ENCODE data around the gene ZNF710.
"Not testable (repeated sequence)": the region's sequence is repeated elsewhere in the genome, so short reads cannot be mapped to it uniquely, and the experiment has no call there.

The ZNF710 gene

DNA sequence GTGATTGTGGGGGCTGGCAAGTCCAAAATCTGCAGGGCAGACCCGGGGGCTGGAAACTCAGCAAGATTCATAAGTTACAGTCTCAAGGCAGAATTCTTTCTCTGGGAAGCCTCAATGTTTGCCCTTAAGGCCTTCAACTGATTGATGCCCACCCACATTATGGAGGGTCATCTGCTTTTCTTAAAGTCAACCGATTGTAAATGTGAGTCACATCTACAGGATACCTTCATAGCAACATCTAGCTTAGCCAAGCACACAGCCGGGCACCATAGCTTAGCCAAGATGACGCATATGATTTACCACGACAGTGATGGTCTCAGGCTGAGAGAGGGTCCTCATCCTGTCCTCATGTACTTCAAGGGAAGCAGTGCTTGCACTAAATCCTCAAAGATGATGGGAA lies 57.7 kb downstream of the ZNF710 start:
- DNase-seq (ENCODE audit: low read depth, low spot score) = no peak

- DNase-seq (ENCODE audit: low read depth, low spot score) = peak; percentile 67
Measured at GRCh38 chr15:90059208-90059985, 58.3 kb downstream of the ZNF710 start.

- DNase-seq (ENCODE audit: low read depth, low spot score) = no peak
Measured at GRCh38 chr15:90060797-90061196, 59.7 kb downstream of the ZNF710 start.

GRCh38 chr15:90062023-90062442 lies 60.9 kb downstream of the ZNF710 start:
- peak; percentile 78 for DNase-seq (ENCODE audit: low read depth, low spot score)

GRCh38 chr15:90062462-90062932 lies 61.4 kb downstream of the ZNF710 start:
- DNase-seq (ENCODE audit: low read depth, low spot score) = no peak

- DNase-seq (ENCODE audit: low read depth, low spot score) = no peak
Measured at GRCh38 chr15:90062973-90063769, 62.0 kb downstream of the ZNF710 start.

DNA sequence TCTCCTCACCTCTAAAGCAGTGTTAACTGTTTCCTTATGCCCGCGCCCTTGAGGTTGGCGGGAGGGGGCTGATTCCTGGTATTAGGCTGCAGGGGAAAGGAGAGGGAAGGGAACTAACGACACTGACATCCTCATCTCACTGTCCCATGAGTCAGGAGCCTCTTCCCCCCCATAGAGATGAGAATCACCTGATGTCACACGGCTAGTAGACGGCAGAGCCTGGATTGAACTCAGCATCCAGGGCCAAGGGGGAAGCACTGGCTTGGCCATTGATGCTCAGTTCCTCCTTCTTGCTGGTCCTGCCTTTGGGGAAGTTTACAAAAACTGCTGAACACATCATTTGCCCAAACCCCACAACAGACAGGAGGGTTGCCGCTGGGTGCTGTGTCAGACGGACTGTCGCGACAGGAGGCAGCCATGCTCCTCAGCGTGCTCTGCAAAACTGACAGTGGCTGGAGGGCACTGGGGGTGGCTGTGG lies 62.7 kb downstream of the ZNF710 start:
- no peak for DNase-seq (ENCODE audit: low read depth, low spot score)

DNA sequence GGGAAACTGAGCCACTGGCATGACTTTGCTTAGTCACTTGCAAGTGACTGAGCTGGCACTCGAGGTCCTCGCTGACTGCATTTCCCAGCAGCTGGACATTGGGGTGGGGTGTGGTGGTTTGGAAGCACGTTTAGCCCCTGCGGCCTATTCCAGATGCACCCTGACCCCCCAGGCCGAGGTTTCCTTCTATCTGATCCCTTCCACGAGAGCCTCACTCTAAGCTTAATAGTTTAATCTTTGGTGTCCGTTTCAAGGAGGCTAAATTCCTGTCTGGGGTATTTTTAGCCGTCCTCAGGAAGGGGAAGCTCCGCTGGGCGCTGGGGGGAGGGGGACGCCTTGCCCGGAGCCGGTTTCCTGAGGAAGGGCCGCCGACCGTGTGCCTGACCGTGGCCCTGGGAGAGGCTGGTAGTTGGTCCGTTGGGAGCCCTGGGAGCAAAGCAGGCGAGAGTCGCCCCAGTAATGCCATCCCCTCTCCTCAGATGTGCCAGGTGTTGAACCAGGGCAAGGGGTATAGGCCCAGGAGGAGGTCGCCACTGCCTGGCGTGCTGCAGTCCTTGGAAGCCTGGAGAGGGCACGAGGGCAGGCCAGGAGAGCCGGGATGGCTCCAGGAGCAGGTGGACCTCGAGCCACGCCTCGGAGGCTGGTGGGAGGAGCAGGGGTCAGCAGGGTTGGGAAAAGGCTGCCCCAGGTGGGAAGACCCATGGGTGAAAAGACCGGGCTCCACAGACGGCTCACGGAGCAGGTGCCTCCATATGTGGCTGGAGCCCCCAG lies 64.0 kb downstream of the ZNF710 start:
- DNase-seq (ENCODE audit: low read depth, low spot score) = no peak

- no peak for DNase-seq (ENCODE audit: low read depth, low spot score)
Measured at GRCh38 chr15:90065682-90066049, 64.5 kb downstream of the ZNF710 start.

- no peak for DNase-seq (ENCODE audit: low read depth, low spot score)
Measured at GRCh38 chr15:90067181-90067952, 66.2 kb downstream of the ZNF710 start.

DNA sequence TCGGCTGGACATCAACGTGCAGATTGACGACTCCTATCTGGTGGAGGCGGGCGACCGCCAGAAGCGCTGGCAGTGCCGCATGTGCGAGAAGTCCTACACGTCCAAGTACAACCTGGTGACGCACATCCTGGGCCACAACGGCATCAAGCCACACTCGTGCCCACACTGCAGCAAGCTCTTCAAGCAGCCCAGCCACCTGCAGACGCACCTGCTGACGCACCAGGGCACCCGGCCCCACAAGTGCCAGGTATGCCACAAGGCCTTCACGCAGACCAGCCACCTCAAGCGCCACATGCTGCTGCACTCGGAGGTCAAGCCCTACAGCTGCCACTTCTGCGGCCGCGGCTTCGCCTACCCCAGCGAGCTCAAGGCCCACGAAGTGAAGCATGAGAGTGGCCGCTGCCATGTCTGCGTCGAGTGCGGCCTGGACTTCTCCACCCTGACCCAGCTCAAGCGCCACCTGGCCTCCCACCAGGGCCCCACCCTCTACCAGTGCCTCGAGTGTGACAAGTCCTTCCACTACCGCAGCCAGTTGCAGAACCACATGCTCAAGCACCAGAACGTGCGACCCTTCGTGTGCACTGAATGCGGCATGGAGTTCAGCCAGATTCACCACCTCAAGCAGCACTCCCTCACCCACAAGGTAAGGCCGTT lies 67.0 kb downstream of the ZNF710 start:
- DNase-seq (ENCODE audit: low read depth, low spot score) = no peak

DNA sequence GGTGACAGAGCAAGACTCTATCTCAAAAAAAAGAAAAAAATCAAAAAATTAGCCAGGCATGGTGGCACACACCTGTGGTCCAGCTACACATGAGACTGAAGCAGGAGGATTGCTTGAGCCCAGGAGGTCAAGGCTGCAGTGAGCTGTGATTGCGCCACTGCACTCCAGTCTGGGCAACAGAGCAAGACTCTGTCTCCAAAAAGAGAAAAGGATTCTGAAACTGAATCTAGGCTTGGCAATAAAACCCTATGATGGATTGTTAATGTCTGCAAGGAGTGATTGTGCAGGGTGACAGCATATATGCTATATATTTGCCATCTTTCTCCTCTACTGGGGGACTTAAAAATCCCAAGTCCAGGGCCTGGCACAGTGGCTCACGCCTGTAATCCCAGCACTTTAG lies 69.5 kb downstream of the ZNF710 start:
- DNase-seq (ENCODE audit: low read depth, low spot score) = not testable (repeated sequence)

DNA sequence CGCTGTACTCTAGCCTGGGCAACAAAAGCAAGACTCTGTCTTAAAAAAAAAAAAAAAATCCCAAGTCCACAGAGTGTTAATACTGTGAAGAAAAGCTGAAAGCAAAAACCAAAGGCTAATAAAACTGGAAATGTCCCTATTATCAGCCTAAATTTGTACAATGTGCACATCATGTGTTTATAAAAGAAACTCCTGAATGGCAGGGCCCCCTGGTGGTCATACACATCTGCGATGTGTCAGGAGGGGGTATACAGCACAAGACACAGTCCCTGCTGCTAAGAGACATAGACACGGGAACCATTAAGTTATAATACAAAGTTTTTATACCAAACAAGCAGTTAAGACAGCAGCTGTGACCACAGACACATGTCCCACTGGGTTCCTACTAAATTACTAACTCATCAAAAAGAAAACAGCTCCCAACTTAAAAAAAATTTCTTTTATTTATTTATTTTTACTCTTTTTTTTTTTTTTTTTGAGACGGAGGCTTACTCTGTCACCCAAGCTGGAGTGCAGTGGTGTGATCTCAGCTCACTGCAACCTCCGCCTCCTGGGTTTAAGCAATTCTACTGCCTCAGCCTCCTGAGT lies 70.2 kb downstream of the ZNF710 start:
- no peak for DNase-seq (ENCODE audit: low read depth, low spot score)

- DNase-seq (ENCODE audit: low read depth, low spot score) = no peak
Measured at GRCh38 chr15:90072978-90073640, 72.0 kb downstream of the ZNF710 start.

- no peak for DNase-seq (ENCODE audit: low read depth, low spot score)
Measured at GRCh38 chr15:90074023-90074422, 72.9 kb downstream of the ZNF710 start.

- no peak for DNase-seq (ENCODE audit: low read depth, low spot score)
Measured at GRCh38 chr15:90074916-90075315, 73.8 kb downstream of the ZNF710 start.

DNA sequence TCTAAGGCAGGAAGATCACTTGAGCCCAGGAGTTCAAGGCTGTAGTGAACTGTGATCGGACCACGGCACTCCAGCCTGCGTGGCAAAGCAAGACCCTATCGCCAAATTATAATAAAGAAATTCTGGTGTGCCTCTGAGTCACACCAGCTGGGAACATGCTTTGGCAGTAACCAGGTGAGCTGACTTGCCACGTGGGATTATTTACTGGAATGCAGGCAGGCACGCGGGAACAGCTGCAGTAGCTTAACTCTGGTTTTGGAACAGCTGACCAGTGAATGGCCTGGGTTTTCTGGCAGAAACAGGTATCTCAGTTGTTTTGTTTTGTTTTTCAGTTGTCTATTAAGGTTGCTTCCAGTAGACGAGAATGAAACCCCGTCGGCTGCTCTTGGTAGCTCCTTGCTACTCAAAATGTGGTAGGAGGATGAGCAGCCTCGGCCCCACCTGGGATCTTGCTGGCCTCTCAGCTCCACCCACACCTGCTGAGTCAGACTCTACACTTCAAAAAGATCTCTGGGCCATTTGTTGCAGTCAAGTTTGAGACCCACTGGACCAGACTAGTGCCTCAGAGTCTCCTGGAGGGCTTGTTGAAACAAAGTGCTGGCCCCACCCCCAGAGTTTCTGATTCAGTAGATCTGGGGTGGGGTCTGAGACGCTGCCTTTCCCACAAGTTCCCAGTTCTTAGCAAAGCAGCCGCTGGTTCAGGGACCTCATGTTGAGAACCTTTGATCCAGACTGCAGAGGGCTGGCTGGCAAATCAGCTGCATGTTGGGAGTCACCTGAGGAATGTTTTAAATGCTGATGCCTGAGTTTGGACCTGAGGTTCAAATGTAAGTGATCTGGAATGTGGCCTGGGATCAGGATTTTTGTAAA lies 74.5 kb downstream of the ZNF710 start:
- DNase-seq (ENCODE audit: low read depth, low spot score) = no peak

DNA sequence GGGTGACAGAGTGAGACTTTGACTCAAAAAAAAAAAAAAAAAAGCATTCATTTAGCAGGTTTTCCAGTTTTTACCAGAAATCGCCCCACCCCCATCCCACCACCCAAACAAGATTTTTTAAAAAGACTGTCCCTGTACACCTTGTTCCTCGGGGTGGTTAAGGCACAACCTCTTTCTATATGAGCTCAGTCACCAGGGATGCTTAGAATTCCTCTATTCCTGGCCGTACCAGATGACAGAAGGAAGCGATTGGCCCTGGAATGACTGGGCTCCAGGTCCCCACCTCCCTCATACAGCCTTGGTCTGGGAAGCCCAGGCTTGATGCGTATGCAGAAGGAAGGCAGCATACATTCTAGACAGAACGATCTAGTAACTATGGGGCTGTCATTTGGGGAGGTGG lies 75.6 kb downstream of the ZNF710 start:
- no peak for DNase-seq (ENCODE audit: low read depth, low spot score)

- DNase-seq (ENCODE audit: low read depth, low spot score) = no peak
Measured at GRCh38 chr15:90078965-90079364, 77.8 kb downstream of the ZNF710 start.

All from iPS DF 19.7 (cell line).